RWPE2 (cell line): ENCODE measurements around the gene EHBP1L1.
"Not testable (repeated sequence)": the region's sequence is repeated elsewhere in the genome, so short reads cannot be mapped to it uniquely, and the experiment has no call there.

Source experiments
- ATAC-seq: fragments of 200-7000 bp; cut with Tn5 transposase; 3 replicates; pipeline ENCODE4 v1.9.1; 2021; ENCODE audit warnings: low read depth
- DNase-seq: peaks from one replicate; pipeline ENCODE4 v3.0.0-alpha.2; 2020; ENCODE audit warnings: low spot score
- H3K27ac ChIP-seq: fragments of 450-650 bp; 2 replicates; pipeline ENCODE4 v1.5.1; 2017; ENCODE audit warnings: mild to moderate bottlenecking; ENCODE audit not compliant: poor library complexity, severe bottlenecking
- H3K27me3 ChIP-seq: fragments of 250-450 bp; sonication (Bioruptor Pico); 2 replicates; pipeline ENCODE4 v1.5.1; 2021; ENCODE audit warnings: mild to moderate bottlenecking, moderate library complexity; ENCODE audit not compliant: insufficient read depth, poor library complexity, severe bottlenecking
- H3K36me3 ChIP-seq: fragments of 250-450 bp; sonication (Bioruptor Pico); 2 replicates; pipeline ENCODE4 v1.5.1; 2020; ENCODE audit warnings: low read depth, mild to moderate bottlenecking, moderate library complexity
- H3K4me1 ChIP-seq: fragments of 250-450 bp; sonication (Bioruptor Pico); 2 replicates; pipeline ENCODE4 v1.5.1; 2021; ENCODE audit warnings: mild to moderate bottlenecking, moderate library complexity; ENCODE audit not compliant: insufficient read depth, poor library complexity, severe bottlenecking
- H3K4me3 ChIP-seq: fragments of 250-450 bp; sonication (Bioruptor Pico); 2 replicates; pipeline ENCODE4 v1.5.1; 2021; ENCODE audit warnings: mild to moderate bottlenecking, moderate library complexity; ENCODE audit not compliant: severe bottlenecking
- H3K9me3 ChIP-seq: fragments of 250-450 bp; sonication (Bioruptor Pico); 2 replicates; pipeline ENCODE4 v1.5.1; 2021; ENCODE audit warnings: mild to moderate bottlenecking, moderate library complexity; ENCODE audit not compliant: severe bottlenecking
- TF ChIP-seq, protein P1 (sequence below): fragments of 450-650 bp; IDR thresholded peaks from one replicate; pipeline ENCODE4 v1.5.1; 2017; ENCODE audit warnings: mild to moderate bottlenecking, moderate library complexity; ENCODE audit not compliant: poor library complexity, severe bottlenecking

Gene EHBP1L1

DNA sequence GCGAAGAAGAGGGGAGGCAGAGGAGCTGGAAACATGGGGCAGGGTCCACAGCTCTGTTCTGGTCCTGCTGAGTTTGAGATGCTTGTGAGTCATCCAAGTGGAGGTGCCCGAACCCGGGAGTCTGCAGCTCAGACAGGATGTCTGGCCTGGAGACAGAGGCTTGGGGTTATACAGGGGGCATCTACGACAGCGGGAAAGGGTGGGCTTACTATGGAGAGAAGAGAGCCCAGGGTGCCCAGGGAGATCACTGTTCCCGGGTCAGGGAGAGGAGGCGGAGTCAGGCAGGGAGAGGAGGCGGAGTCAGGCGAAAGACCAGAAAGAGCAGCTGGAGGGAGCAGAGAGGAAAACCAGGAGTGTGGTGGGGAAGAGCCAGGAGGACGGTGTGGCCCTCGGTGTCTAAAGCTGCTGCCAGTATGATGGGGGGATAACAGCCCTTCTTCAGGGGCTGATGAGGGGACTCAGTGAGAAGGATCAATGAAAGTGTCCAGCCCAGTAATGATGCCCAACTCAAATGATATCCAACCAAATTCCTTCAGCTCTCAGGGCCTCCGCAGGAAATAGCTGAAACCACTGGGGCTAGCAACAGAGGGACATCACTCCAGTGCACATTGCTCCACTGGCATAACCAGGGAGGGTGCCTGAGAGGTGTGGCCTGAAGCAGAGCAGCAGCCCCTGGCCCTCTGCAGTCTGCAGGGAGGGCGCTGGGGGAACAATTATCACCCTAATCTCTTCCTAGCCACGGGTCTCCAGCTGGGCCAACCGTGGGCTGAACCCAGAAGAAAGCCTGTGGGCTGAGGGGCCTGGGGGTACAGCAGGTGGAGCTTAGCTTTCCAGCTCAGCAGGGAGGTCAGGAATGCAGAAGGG is 15.1 kb upstream of the EHBP1L1 start:
- Histone ChIP-seq H3K4me3 (no peak overlapping the region), H3K4me1 (peaks cover 48% of the 10 kb centered on the region), H3K36me3 (no peaks in the 10 kb centered on the region), H3K27me3 (no peaks in the 10 kb centered on the region), H3K27ac (peak overlapping the region; percentile 85), H3K9me3 (no peaks in the 10 kb centered on the region)
- TF ChIP-seq, protein P1, sequence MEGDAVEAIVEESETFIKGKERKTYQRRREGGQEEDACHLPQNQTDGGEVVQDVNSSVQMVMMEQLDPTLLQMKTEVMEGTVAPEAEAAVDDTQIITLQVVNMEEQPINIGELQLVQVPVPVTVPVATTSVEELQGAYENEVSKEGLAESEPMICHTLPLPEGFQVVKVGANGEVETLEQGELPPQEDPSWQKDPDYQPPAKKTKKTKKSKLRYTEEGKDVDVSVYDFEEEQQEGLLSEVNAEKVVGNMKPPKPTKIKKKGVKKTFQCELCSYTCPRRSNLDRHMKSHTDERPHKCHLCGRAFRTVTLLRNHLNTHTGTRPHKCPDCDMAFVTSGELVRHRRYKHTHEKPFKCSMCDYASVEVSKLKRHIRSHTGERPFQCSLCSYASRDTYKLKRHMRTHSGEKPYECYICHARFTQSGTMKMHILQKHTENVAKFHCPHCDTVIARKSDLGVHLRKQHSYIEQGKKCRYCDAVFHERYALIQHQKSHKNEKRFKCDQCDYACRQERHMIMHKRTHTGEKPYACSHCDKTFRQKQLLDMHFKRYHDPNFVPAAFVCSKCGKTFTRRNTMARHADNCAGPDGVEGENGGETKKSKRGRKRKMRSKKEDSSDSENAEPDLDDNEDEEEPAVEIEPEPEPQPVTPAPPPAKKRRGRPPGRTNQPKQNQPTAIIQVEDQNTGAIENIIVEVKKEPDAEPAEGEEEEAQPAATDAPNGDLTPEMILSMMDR, result no peak
- DNase-seq, result peak; percentile 61
- ATAC-seq, result peak; percentile 15

DNA sequence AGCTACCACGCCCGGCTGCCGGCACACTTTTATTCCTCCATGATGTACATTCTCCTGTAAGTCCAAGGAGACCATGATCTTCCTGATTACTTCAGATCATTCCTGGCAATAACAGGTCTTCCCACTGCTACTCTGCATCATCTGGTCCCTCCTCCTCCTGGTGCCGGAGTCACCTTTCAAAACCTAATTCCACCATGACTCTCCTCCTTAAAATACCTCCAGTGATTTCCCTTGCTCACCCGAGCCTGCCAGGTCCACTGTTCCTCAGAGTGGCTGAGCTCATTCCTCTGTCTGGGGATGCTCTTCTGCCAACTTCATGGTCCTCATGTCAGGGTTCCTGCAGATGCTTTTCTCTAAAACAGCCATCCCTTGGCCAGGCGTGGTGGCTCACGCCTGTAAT is 13.8 kb upstream of the EHBP1L1 start:
- Histone ChIP-seq H3K36me3 (peaks cover 3% of the 10 kb centered on the region; the same call in 1 of the 2 replicates), H3K4me1 (peaks cover 38% of the 10 kb centered on the region), H3K4me3 (no peak overlapping the region), H3K27ac (no peak overlapping the region), H3K9me3 (no peaks in the 10 kb centered on the region), H3K27me3 (no peaks in the 10 kb centered on the region)
- TF ChIP-seq, protein P1, result no peak
- DNase-seq (no peak), ATAC-seq (no peak)

DNA sequence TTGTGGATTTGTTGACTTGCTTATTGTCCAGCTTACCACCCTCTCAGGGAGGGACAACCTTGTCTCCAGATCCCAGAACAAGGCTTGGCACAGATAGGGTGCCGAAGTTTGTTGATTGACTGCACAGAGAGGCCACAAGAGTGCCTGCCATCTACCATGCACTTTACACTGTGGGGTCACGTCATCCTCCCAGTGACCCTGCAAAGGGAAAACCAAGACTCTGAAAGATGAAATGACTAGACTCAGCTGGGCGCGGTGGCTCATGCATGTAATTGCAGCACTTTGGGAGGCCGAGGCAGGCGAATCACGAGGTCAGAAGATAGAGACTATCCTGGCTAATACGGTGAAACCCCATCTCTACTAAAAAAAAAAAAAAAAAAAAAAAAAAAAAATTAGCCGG is 13.1 kb upstream of the EHBP1L1 start:
- H3K4me1 ChIP-seq, result peaks cover 33% of the 10 kb centered on the region
- DNase-seq (no peak), ATAC-seq (no peak)
- no peak overlapping the region for H3K27ac ChIP-seq
- TF ChIP-seq, protein P1, result no peak
- no peaks in the 10 kb centered on the region for H3K27me3 ChIP-seq
- H3K36me3 ChIP-seq, result peaks cover 3% of the 10 kb centered on the region; the same call in 1 of the 2 replicates
- H3K9me3 ChIP-seq, result no peaks in the 10 kb centered on the region
- no peak overlapping the region for H3K4me3 ChIP-seq

DNA sequence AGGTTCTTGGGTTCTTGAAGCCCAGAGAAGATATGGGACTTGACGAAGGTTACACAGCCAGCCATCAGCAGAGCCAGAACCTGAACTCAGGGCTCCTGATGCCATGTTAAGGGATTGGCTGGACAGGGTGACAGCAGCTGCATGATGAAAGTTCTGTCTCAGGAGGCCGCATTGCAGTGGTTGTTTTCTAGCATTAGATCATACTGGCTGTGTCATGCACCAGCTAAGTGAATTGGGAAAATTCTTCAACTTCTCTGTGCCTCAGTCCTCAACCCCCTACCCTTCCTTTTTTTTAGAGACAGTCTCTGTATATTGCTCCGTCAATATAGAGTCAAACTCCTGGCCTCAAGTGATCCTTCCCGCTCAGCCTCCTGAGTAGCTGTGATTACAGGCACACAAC is 12.3 kb upstream of the EHBP1L1 start:
- Histone ChIP-seq H3K27ac (no peak overlapping the region), H3K4me3 (no peak overlapping the region), H3K4me1 (peaks cover 33% of the 10 kb centered on the region), H3K9me3 (no peaks in the 10 kb centered on the region), H3K27me3 (no peaks in the 10 kb centered on the region), H3K36me3 (peaks cover 6% of the 10 kb centered on the region; the same call in 1 of the 2 replicates)
- TF ChIP-seq, protein P1, result no peak
- ATAC-seq (no peak), DNase-seq (no peak)

DNA sequence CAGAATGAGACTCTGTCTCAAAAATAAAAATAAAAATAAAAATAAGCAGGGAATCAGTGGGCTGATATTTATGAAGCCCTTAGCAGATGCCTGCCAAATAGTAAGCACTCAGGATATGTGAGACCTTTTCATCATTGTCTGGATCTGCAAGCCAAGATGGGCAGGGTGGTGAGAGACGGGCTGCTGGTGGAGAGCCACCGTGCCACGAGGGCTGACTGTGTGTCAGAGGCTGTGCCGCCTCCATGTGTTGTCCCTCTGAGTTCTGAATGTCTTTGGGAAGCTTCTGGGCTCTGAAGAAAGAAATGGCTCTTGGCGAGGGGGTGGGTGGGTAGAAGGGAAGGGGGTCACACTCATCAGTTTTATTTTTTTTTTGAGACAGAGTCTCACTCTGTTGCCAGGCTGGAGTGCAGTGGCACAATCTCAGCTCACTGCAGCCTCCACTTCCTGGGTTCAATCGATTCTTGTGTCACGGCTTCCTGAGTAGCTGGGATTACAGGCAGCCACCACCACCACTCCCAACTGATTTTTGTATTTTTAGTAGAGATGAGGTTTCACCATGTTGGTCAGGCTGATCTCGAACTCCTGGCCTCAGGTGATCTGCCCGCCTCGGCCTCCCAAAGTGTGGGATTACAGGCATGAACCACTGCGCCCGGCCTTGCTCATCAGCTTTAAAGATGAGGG is 10.8 kb upstream of the EHBP1L1 start:
- ATAC-seq, result not testable (repeated sequence)
- Histone ChIP-seq H3K4me1 (peaks cover 22% of the 10 kb centered on the region), H3K27ac (peak overlapping the region; percentile 35)

More for the DNA sequence above, 10.8 kb upstream of the EHBP1L1 start:
- not testable (repeated sequence) for DNase-seq, H3K9me3 ChIP-seq, H3K27me3 ChIP-seq, H3K36me3 ChIP-seq, H3K4me3 ChIP-seq
